Right lobe of liver (tissue), 6 donors: ENCODE measurements around the gene TRRAP. TPM values are rescaled to one million over a fixed set of nuclear protein-coding genes. Genes with fewer than 3 reads are reported as not detected.
"Not testable (repeated sequence)": the region's sequence is repeated elsewhere in the genome, so short reads cannot be mapped to it uniquely, and the experiment has no call there.

Experiments
- ATAC-seq, 4 donors: fragments of 200-7000 bp; cut with Tn5 transposase; one replicate each; pipeline ENCODE4 v1.9.1; 2020; ENCODE audit warnings: mild to moderate bottlenecking in 4 of 4, moderate library complexity in 4 of 4
- DNase-seq, 3 donors: peaks; one replicate each; pipeline ENCODE4 v3.0.0-alpha.2; 2020
- H3K27ac ChIP-seq, 3 donors: fragments of 200-600 bp; one replicate each; pipeline ENCODE4 v1.8.0; 2022
- H3K27me3 ChIP-seq, 2 donors: fragments of 200-600 bp; one replicate each; pipeline ENCODE4 v1.8.0; 2022
- H3K36me3 ChIP-seq, 4 donors: fragments of 200-600 bp; sonication (generic) in 1 of 4; one replicate each; pipeline versions ENCODE4 v1.5.1 to v1.8.0; 2017 to 2022; ENCODE audit warnings: control low read depth in 1 of 4
- H3K4me1 ChIP-seq, 4 donors: fragments of 200-600 bp; sonication (generic) in 1 of 4; one replicate each; pipeline versions ENCODE4 v1.5.1 to v1.8.0; 2017 to 2022; ENCODE audit warnings: control low read depth in 1 of 4
- H3K4me3 ChIP-seq, 3 donors: fragments of 200-600 bp; one replicate each; pipeline ENCODE4 v1.8.0; 2022
- H3K9me3 ChIP-seq, 4 donors: fragments of 200-600 bp; sonication (generic) in 1 of 4; one replicate each; pipeline versions ENCODE4 v1.5.1 to v1.8.0; 2017 to 2022; ENCODE audit warnings: control low read depth in 1 of 4
- POLR2A ChIP-seq: fragments of 450-650 bp; IDR thresholded peaks from one replicate; pipeline ENCODE4 v1.6.1; 2017; ENCODE audit warnings: antibody characterized with exemption, mild to moderate bottlenecking
- WGBS: methylation state at CpG from one replicate; pipeline ENCODE4 v1.1.6; 2018; ENCODE audit warnings: low coverage, low lambda C conversion rate; ENCODE audit not compliant: insufficient coverage; ENCODE audit errors: missing lambda C conversion rate; 5-methylcytosine and 5-hydroxymethylcytosine counted together
- intact Hi-C, 2 donors: fragments of 100-400 bp; cut with DNase I; formaldehyde crosslinking; loops; one replicate each; pipeline versions ENCODE4 v1.11.2 to v1.14.1; 2022
- total RNA-seq, 6 experiments: library from RNA; depleted of rRNA in 2 of 6; stranded (reverse); fragments of >200 nt in 2 of 6; fragmentation: NEBNext Ultra II Directional in 3 of 6; extraction: Animal tissue kit (Norgen Biotek cat#: 25700) in 3 of 6; gene quantifications; one replicate each; pipeline versions ENCODE4 v1.1.0 to v1.2.4, GENCODE V29; 2016 to 2023
- TF ChIP-seq, protein P1 (sequence below), 4 donors: fragments of 200-600 bp in 3 of 4; fragments of 450-650 bp in 1 of 4; IDR thresholded peaks; one replicate each; pipeline versions ENCODE4 v1.5.1 to v1.8.0; 2016 to 2022; ENCODE audit warnings: antibody characterized with exemption in 4 of 4, mild to moderate bottlenecking in 2 of 4
- donor health status: DM: no; HTN: yes; CAD: no.
- donor health status: DM: no; HTN: no; CAD: no.
- donor health status: DM: no; HTN: no; CAD: no.
- donor health status: DM: no; HTN: yes; CAD: no.
- donor health status: DM: no; HTN: yes; CAD: no.

Gene TRRAP
- total RNA-seq, 6 experiments from 2014 or later: 16.1 to 20.5 (median 18.6) TPM

GRCh38 chr7:99041526-99041925 is 163.2 kb downstream of the TRRAP start:
- Histone ChIP-seq H3K4me1 (peaks cover 0 to 29% (median 15%) of the 10 kb centered on the region in 4 donors), H3K27ac (peak overlapping the region in 1 of 3 donors; percentile 2), H3K36me3 (peaks cover 0 to 65% (median 23%) of the 10 kb centered on the region in 4 donors), H3K4me3 (no peak overlapping the region), H3K27me3 (no peaks in the 10 kb centered on the region), H3K9me3 (no peaks in the 10 kb centered on the region)
- TF ChIP-seq, protein P1, sequence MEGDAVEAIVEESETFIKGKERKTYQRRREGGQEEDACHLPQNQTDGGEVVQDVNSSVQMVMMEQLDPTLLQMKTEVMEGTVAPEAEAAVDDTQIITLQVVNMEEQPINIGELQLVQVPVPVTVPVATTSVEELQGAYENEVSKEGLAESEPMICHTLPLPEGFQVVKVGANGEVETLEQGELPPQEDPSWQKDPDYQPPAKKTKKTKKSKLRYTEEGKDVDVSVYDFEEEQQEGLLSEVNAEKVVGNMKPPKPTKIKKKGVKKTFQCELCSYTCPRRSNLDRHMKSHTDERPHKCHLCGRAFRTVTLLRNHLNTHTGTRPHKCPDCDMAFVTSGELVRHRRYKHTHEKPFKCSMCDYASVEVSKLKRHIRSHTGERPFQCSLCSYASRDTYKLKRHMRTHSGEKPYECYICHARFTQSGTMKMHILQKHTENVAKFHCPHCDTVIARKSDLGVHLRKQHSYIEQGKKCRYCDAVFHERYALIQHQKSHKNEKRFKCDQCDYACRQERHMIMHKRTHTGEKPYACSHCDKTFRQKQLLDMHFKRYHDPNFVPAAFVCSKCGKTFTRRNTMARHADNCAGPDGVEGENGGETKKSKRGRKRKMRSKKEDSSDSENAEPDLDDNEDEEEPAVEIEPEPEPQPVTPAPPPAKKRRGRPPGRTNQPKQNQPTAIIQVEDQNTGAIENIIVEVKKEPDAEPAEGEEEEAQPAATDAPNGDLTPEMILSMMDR (IDR thresholded peaks at IDR 0.05): no peak
- no peak for TF ChIP-seq POLR2A
- intact Hi-C loops: no loop called here
- peak in 1 of 3 donors; percentile 29 for DNase-seq
- peak; percentile 39 to 54 (median 44) for ATAC-seq
- 26% methylated on average over 3 of the region's 11 CpGs for WGBS

DNA sequence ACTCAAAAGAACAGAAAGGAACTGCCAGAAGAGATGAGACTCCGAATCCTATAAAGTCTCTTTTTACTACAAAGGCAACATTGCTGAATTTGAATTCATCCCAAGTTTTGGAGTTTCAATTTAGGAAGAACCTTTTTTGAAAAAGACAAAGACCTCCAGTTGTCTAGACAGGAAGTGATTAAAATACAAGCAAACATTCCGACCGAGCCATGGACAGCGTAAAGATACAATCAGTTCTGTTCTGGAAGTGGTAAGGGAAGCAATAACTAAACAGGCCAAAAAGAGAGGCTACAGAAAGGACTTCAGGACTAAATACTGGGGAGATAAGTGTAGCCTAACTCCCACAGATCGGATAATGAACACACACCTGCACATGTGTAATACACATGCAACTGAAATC is 164.6 kb downstream of the TRRAP start:
- H3K9me3 ChIP-seq: no peaks in the 10 kb centered on the region
- ATAC-seq (no peak), DNase-seq (no peak)
- intact Hi-C loops: no loop called here
- no peak overlapping the region for H3K27ac ChIP-seq
- TF ChIP-seq POLR2A: no peak
- TF ChIP-seq, protein P1 (IDR thresholded peaks at IDR 0.05): no peak
- peaks cover 0 to 66% (median 24%) of the 10 kb centered on the region in 4 donors for H3K36me3 ChIP-seq
- peaks cover 0 to 29% (median 15%) of the 10 kb centered on the region in 4 donors for H3K4me1 ChIP-seq
- no peak overlapping the region for H3K4me3 ChIP-seq
- no peaks in the 10 kb centered on the region for H3K27me3 ChIP-seq
- 41% methylated on average over 5 of the region's 5 CpGs for WGBS

DNA sequence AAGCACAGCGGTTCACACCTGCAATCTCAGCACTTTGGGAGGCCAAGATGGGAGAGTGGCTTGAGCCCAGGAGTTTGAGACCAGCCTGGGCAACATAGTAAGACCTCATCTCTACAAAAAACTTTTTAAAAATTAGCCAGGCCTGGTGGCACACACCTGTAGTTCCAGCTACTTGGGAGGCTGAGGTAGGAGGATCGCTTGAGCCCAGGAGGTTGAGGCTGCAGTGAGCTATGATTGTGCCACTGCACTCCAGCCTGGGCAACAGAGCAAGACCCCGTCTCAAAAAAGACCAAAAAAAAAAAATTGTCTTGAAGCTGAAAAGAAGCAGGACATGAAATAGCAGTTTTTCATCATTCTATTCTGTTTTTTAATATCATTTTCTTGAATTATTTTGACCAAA is 166.5 kb downstream of the TRRAP start:
- not testable (repeated sequence) for H3K27me3 ChIP-seq

GRCh38 chr7:99046262-99046661 is 167.9 kb downstream of the TRRAP start:
- WGBS: 86% methylated on average over 13 of the region's 14 CpGs
- intact Hi-C loops, H3K9me3 ChIP-seq, H3K4me3 ChIP-seq, H3K4me1 ChIP-seq, ATAC-seq, H3K27ac ChIP-seq, DNase-seq, H3K27me3 ChIP-seq: not testable (repeated sequence)
- H3K36me3 ChIP-seq: peaks cover 0 to 81% (median 24%) of the 10 kb centered on the region in 4 donors

More for the DNA sequence above, 166.5 kb downstream of the TRRAP start:
- H3K4me3 ChIP-seq, H3K9me3 ChIP-seq, DNase-seq, ATAC-seq, intact Hi-C loops, H3K27ac ChIP-seq: not testable (repeated sequence)
- WGBS: 90% methylated on average over 3 of the region's 3 CpGs
- peaks cover 0 to 70% (median 21%) of the 10 kb centered on the region in 4 donors for H3K36me3 ChIP-seq
- H3K4me1 ChIP-seq: peaks cover 0 to 20% (median 9%) of the 10 kb centered on the region in 4 donors

DNA sequence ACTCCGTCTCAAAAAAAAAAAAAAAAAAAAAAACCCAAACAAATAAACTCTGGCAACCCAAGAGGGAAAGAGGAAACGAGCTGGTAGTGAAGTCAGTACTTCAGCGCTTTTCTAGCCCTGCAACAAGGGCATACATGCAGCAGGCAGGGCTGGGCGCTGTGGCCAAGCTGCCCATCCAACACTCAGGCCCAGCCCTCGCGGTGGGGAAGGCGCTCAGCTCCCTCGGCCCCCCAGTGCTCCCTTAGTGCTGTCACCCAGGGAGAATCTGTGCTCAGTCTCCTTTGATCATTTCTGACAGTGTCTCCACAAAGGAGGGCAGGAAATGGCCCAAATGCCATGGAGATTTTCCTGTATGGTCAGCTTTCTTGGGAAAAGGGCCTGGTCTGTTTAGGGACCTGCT is 168.4 kb downstream of the TRRAP start:
- Histone ChIP-seq H3K4me3 (no peak overlapping the region), H3K9me3 (no peaks in the 10 kb centered on the region), H3K27ac (no peak overlapping the region), H3K4me1 (peaks cover 0 to 3% (median 1%) of the 10 kb centered on the region in 4 donors), H3K27me3 (no peaks in the 10 kb centered on the region), H3K36me3 (peaks cover 0 to 80% (median 24%) of the 10 kb centered on the region in 4 donors)
- WGBS: 73% methylated on average over 3 of the region's 8 CpGs
- ATAC-seq: peak in 2 of 4 donors; percentile 21 to 31
- TF ChIP-seq, protein P1 (IDR thresholded peaks at IDR 0.05): no peak
- TF ChIP-seq POLR2A: no peak
- intact Hi-C loops: no loop called here
- DNase-seq: no peak
